Esophagus squamous epithelium (tissue), 4 donors: ENCODE results near the gene CAPN2.

ENCODE experiments used
- POLR2A ChIP-seq, 4 donors: fragments of 450-650 bp; IDR thresholded peaks; one replicate each; pipeline ENCODE4 v1.6.1; 2017; ENCODE audit warnings: antibody characterized with exemption in 4 of 4, mild to moderate bottlenecking in 4 of 4, moderate library complexity in 3 of 4
- TF ChIP-seq, protein P1 (sequence below), 6 experiments: fragments of 450-650 bp in 4 of 6; fragments of 200-600 bp in 2 of 6; sonication (generic) in 2 of 6; IDR thresholded peaks; one replicate each; pipeline ENCODE4 v1.5.1; 2016 to 2019; ENCODE audit warnings: antibody characterized with exemption in 6 of 6, mild to moderate bottlenecking in 4 of 6, moderate library complexity in 4 of 6

- TF ChIP-seq, protein P1, sequence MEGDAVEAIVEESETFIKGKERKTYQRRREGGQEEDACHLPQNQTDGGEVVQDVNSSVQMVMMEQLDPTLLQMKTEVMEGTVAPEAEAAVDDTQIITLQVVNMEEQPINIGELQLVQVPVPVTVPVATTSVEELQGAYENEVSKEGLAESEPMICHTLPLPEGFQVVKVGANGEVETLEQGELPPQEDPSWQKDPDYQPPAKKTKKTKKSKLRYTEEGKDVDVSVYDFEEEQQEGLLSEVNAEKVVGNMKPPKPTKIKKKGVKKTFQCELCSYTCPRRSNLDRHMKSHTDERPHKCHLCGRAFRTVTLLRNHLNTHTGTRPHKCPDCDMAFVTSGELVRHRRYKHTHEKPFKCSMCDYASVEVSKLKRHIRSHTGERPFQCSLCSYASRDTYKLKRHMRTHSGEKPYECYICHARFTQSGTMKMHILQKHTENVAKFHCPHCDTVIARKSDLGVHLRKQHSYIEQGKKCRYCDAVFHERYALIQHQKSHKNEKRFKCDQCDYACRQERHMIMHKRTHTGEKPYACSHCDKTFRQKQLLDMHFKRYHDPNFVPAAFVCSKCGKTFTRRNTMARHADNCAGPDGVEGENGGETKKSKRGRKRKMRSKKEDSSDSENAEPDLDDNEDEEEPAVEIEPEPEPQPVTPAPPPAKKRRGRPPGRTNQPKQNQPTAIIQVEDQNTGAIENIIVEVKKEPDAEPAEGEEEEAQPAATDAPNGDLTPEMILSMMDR (IDR thresholded peaks at IDR 0.05), result no peak
- TF ChIP-seq POLR2A (IDR thresholded peaks at IDR 0.05), result no peak
These were observed 51.5 kb downstream of the CAPN2 start for GRCh38 chr1:223763881-223764280.
